Bronchial epithelial cell (primary cell): ENCODE measurements around the gene SLC25A36. TPM values are rescaled to one million over a fixed set of nuclear protein-coding genes. Genes with fewer than 3 reads are reported as not detected.
"Not testable (repeated sequence)": the region's sequence is repeated elsewhere in the genome, so short reads cannot be mapped to it uniquely, and the experiment has no call there.

Experiments
- DNase-seq: peaks from one replicate; pipeline ENCODE4 v3.0.0-alpha.2; 2010; ENCODE audit warnings: low read depth
- FAIRE-seq: peaks from 2 replicates; lab custom pipeline; 2011; peaks lifted over from hg19 to GRCh38; lab: Jason Lieb, UNC
- H3K27me3 ChIP-seq: 2 replicates; pipeline ENCODE4 v1.5.1; 2011; ENCODE audit warnings: low read length; ENCODE audit not compliant: control insufficient read depth, insufficient read depth
- H3K36me3 ChIP-seq: 2 replicates; pipeline ENCODE4 v1.5.1; 2011; ENCODE audit warnings: low read length; ENCODE audit not compliant: control insufficient read depth, insufficient read depth
- H3K4me3 ChIP-seq: 2 replicates; pipeline ENCODE4 v1.5.1; 2011; ENCODE audit warnings: mild to moderate bottlenecking, low read depth, low read length, control low read depth
- CTCF ChIP-seq: IDR thresholded peaks from 2 replicates; pipeline ENCODE4 v1.5.1; 2011; ENCODE audit warnings: mild to moderate bottlenecking, moderate library complexity, low read length, control low read depth, inconsistent platforms; ENCODE audit not compliant: insufficient read depth, severe bottlenecking
- total RNA-seq: library from RNA; depleted of rRNA; stranded (reverse); fragments of >200 nt; gene quantifications from 2 replicates; pipeline ENCODE4 v1.2.1, GENCODE V29; 2014

SLC25A36 gene
- total RNA-seq, 1 donor from 2014 or later: 166 TPM

DNA sequence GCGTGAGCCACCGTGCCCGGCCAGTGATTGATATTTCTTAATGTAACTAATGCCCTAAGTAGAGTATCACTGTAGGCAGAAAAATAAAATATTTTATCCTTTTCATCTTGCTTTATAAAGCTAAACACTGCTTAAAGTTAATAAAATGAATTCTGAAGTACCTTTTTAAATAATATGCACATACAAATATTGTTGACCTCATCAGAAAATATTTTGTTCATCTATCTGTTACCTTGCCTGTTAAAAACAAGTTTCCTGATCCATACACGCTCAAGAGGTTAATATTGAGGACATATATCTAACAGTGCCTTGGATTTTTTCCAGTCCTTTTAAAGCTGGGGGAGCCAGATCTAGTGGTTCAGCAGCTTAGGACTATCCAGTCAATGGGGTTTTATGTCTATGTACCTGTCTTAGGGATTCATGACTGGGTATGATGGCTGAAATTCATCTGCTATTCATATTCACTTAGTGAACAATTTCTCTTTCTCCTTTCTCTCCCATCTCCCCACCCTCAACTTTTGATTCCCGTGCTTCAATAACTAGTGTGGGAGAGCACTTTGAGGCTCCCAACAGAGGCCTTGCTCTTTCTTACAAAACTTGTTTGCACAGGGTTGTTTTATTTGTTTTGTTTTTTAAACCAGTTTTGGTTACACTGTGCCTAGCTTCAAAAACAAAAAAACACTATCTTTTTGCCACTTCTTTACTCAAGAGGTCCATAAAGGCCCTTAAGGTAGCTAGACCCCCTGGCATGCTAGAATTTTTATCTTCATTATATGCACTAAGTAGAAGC, 7.0 kb downstream of the SLC25A36 start:
- Histone ChIP-seq H3K36me3 (no peaks in the 10 kb centered on the region), H3K4me3 (no peak overlapping the region), H3K27me3 (no peaks in the 10 kb centered on the region)
- TF ChIP-seq CTCF: no peak
- DNase-seq: no peak
- no peak for FAIRE-seq

DNA sequence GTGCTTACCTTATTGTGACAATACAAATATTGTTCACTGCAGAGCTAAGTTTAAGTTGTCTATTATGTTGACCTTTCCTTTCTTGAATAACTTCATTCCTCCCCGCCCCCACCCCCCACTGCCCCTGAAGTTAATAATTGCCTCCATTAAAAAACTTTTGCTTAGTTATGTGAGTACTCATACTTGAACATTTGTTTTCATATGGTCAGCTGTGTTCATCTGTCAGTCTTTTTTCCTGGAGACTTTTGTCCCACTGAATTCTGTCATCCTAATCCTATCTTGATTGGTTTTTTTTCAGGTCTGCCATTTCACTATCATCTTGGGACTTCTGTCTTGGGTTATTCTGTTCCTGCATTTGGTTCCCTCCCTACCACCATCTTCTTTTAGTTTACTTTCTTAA, 8.5 kb downstream of the SLC25A36 start:
- DNase-seq (no peak), FAIRE-seq (no peak)
- TF ChIP-seq CTCF: no peak
- Histone ChIP-seq H3K27me3 (no peaks in the 10 kb centered on the region), H3K4me3 (no peak overlapping the region), H3K36me3 (no peaks in the 10 kb centered on the region)

DNA sequence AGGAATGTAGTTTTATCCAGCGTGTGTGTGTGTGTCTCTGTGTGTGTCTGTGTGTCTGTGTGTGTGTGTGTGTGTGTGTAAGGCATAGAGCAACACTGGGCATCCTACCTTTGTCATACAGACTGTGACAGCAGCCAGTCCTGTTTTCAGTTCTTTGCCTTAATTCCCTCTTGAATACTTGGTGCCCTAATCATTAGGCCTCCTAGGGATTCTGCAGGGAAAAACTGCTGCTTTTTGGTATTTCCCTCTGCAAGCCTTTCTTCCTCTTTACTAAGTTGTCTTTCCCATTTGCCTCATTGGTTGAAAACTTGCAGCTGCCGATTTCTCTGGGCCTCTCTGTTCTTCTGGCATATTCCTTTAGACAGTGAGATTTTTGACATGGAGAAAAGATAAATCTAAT, 9.2 kb downstream of the SLC25A36 start:
- FAIRE-seq (no peak), DNase-seq (no peak)
- Histone ChIP-seq H3K4me3 (no peak overlapping the region), H3K36me3 (no peaks in the 10 kb centered on the region), H3K27me3 (no peaks in the 10 kb centered on the region)
- no peak for TF ChIP-seq CTCF

- FAIRE-seq, H3K4me3 ChIP-seq, H3K36me3 ChIP-seq, DNase-seq, H3K27me3 ChIP-seq: not testable (repeated sequence)
These were observed 10.1 kb downstream of the SLC25A36 start for GRCh38 chr3:140951750-140952149.

DNA sequence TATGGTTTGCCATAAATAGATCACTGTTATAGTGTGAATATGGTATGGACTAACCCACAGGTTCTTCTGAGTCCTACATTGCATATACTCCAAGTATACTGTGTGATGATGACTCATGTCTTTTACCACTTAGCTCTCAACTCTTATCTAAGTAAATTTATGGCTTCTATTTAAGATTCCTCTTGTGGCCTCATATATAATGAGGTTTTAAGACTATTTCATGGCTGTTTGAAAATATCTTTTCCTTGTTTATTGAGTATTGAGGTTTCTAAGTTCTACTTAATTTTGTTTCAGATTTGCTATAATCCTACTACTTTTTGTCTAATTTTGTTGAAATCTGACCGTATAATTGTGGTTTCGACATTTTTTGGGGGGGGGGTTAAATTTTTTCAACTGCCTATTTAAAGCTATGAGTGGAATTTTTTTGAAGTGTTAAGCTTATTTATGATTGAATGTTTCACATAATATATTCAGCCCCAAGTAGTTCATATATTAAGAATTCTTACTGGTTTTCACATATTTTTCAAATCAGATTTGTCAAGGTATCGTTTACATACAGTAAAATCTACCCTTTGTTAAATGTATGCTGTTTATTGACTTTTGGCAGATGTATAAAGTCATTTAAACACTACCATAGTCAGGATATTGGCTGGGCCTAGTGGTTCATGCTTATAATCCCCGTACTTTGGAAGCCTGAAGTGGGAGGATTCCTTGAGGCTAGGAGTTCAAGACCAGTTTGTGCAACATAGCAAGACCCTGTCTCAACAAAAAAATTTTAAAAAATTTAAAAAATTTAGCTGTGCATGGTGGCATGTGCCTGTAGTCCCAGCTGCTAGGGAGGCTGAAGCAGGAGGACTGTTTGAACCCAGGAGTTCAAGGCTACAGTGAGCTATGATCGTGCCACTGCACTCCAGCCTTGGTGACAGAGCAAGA, 11.7 kb downstream of the SLC25A36 start:
- DNase-seq: peak; percentile 81
- no peak for FAIRE-seq
- H3K4me3 ChIP-seq: no peak overlapping the region
- no peak for TF ChIP-seq CTCF
- no peaks in the 10 kb centered on the region for H3K36me3 ChIP-seq
- no peaks in the 10 kb centered on the region for H3K27me3 ChIP-seq

GRCh38 chr3:140954576-140954975, 12.9 kb downstream of the SLC25A36 start:
- H3K4me3 ChIP-seq: no peak overlapping the region
- no peak for FAIRE-seq
- no peaks in the 10 kb centered on the region for H3K36me3 ChIP-seq
- no peaks in the 10 kb centered on the region for H3K27me3 ChIP-seq
- DNase-seq: no peak
- no peak for TF ChIP-seq CTCF
